Prostate gland (tissue), 2 donors: Measurements from ENCODE around the gene BCOR.

Source experiments
- CTCF ChIP-seq, 4 experiments: fragments of 200-600 bp in 2 of 4; fragments of 450-650 bp in 2 of 4; sonication (generic) in 2 of 4; IDR thresholded peaks; 1 replicate in 3 of 4; 2 replicates in 1 of 4; pipeline ENCODE4 v1.5.1; 2016 to 2019; ENCODE audit warnings: antibody characterized with exemption in 4 of 4, mild to moderate bottlenecking in 2 of 4, moderate library complexity in 2 of 4
- POLR2A ChIP-seq: fragments of 450-650 bp; IDR thresholded peaks from one replicate; pipeline ENCODE4 v1.6.1; 2016; ENCODE audit warnings: antibody characterized with exemption, mild to moderate bottlenecking
- POLR2AphosphoS5 ChIP-seq: sonication (generic); formaldehyde crosslinking; IDR thresholded peaks from one replicate; pipeline ENCODE4 v1.6.1; 2017; ENCODE audit warnings: antibody characterized with exemption

DNA sequence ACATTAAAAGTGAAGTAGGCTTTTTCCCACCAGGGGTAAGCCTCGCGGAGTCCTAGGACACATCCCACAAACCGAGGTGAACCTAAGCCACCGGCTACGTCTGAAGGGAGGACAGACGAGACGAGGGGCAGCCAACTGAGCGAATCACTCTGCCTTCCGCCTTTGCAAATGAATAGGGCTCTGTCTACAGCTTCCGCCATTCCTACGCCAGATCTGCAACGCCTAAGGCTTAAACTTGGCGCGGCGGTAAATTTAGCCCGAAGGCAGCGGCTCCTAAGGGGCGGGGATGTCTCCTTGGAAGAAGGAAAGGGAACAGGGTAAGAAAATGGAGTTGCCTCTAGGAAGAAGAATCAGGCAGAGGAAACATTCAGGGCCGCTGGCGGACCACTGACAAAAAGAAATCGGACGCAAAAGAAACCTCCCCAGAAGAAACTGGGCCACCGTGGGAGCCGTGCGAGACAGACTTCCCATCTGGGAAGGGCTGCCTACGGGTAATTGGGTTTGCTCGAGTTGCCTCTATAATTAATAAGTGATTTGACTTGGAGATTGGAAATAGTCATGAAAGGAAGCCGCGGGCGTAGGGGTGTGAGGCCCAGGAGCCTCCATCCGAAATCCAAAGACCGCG, 90.5 kb downstream of the BCOR start:
- TF ChIP-seq CTCF (IDR thresholded peaks at IDR 0.05) (no peak), POLR2A (no peak), POLR2AphosphoS5 (no peak)
